HG03095 (cell line): ENCODE measurements around the gene TREX2.

ENCODE experiments used
- ATAC-seq: cut with Tn5 transposase; IDR thresholded peaks from one replicate; pipeline ENCODE4 v1.9.1; 2021; ENCODE audit warnings: moderate library complexity; ENCODE audit not compliant: unreplicated experiment

The TREX2 gene

GRCh38 chrX:153445856-153446635 lies at the start of gene TREX2:
TSS of gene TREX2 (minus strand) at chrX:153446056. CDS start at chrX:153445430, 626 bp downstream.
- ATAC-seq: no peak

GRCh38 chrX:153495362-153495751 lies 49.5 kb upstream of the TREX2 start:
- ATAC-seq: no peak

GRCh38 chrX:153494541-153495361 lies 48.9 kb upstream of the TREX2 start, which contains the start of gene BGN:
TSS of gene BGN (plus strand) at chrX:153494980. CDS start at chrX:153504632, 9,652 bp downstream.
- no peak for ATAC-seq

- ATAC-seq: no peak
These were observed 48.2 kb upstream of the TREX2 start for GRCh38 chrX:153494061-153494460.

GRCh38 chrX:153493085-153493484 lies 47.2 kb upstream of the TREX2 start:
- ATAC-seq: no peak

GRCh38 chrX:153492543-153492942 lies 46.7 kb upstream of the TREX2 start:
- ATAC-seq: no peak

- ATAC-seq: no peak
These were observed 46.1 kb upstream of the TREX2 start for GRCh38 chrX:153491918-153492317.

GRCh38 chrX:153491351-153491914 lies 45.6 kb upstream of the TREX2 start:
- no peak for ATAC-seq

GRCh38 chrX:153490217-153490930 lies 44.5 kb upstream of the TREX2 start:
- no peak for ATAC-seq

GRCh38 chrX:153488231-153488914 lies 42.5 kb upstream of the TREX2 start:
- ATAC-seq: no peak

- ATAC-seq: no peak
These were observed 41.8 kb upstream of the TREX2 start for GRCh38 chrX:153487590-153488071.

- ATAC-seq: no peak
These were observed 40.3 kb upstream of the TREX2 start for GRCh38 chrX:153486171-153486570.

- no peak for ATAC-seq
These were observed 39.7 kb upstream of the TREX2 start for GRCh38 chrX:153485396-153486080.

- no peak for ATAC-seq
These were observed 36.6 kb upstream of the TREX2 start for GRCh38 chrX:153482376-153483015.

- ATAC-seq: no peak
These were observed 35.2 kb upstream of the TREX2 start for GRCh38 chrX:153481043-153481442.

- ATAC-seq: no peak
These were observed 32.9 kb upstream of the TREX2 start for GRCh38 chrX:153478746-153479145.

GRCh38 chrX:153477901-153478300 lies 32.0 kb upstream of the TREX2 start:
- no peak for ATAC-seq

GRCh38 chrX:153477364-153477857 lies 31.6 kb upstream of the TREX2 start:
- no peak for ATAC-seq
